Epithelial cell of esophagus (primary cell): Measurements from ENCODE around the gene MYRIP.
"Not testable (repeated sequence)": the region's sequence is repeated elsewhere in the genome, so short reads cannot be mapped to it uniquely, and the experiment has no call there.

Experiments used
- DNase-seq: peaks from one replicate; pipeline ENCODE4 v3.0.0; 2010; ENCODE audit warnings: low read depth
- H3K4me3 ChIP-seq: 2 replicates; pipeline ENCODE4 v1.5.1; 2011; ENCODE audit warnings: mild to moderate bottlenecking, low read length, control low read depth
- CTCF ChIP-seq: IDR thresholded peaks from 2 replicates; pipeline ENCODE4 v1.5.1; 2011; ENCODE audit warnings: low read depth, mild to moderate bottlenecking, low read length, control low read depth, inconsistent platforms; ENCODE audit not compliant: insufficient read depth; ENCODE audit errors: missing control alignments

Gene MYRIP

GRCh38 chr3:39809181-39809994, at the start of gene MYRIP:
TSS of gene MYRIP (plus strand) at chr3:39809609. CDS start at chr3:39900817, 91,208 bp downstream.
- H3K4me3 ChIP-seq, result peak within 1 kb of the TSS; percentile 29
- peak; percentile 44 for DNase-seq
- no peak for TF ChIP-seq CTCF

DNA sequence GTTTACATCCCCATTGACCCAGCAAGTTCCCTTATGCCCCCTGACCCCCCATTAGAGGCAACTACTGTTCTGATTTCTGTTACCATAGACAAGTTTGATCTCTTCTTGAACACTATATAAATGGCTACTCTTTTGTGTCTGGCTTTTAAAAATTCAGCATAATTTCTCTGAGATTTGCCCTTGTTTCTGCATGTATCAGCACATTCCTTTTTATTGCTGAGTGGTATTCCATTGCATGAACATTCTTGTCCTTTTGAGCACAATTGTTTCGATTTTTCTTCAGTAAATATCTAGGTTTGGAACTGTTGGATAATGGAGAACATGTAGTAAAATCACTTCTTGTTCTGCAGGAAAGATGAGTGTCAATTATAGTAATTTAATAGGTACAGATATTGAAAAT, 49.1 kb upstream of the MYRIP start:
- no peak for TF ChIP-seq CTCF
- DNase-seq, result no peak
- H3K4me3 ChIP-seq, result no peak overlapping the region

DNA sequence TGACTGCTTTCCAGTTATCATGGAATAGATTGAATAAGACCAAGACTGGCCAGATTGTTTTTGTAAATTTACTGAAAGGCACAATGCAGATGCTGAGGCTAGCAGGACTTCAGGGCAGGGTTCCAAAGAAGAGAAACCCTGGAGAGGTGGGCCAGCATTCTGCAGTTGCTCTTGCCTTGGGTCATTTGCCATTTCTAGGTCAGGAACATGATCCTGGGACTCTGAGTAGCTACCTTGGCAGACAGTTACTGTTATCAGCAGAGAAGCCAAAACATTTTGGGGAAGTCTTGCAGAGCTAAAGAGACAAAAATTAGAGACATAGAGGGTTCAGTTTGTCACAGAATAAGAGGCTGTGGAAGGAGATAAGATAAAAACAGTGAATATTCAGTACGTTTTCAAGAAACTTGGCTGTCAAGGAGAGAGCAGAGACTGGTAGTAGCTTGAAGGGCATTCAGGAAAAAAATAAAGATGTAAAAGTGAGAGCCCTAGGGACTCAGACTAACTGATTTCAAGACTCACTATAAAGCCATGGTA, 46.8 kb upstream of the MYRIP start:
- no peak for TF ChIP-seq CTCF
- no peak overlapping the region for H3K4me3 ChIP-seq
- DNase-seq, result no peak

DNA sequence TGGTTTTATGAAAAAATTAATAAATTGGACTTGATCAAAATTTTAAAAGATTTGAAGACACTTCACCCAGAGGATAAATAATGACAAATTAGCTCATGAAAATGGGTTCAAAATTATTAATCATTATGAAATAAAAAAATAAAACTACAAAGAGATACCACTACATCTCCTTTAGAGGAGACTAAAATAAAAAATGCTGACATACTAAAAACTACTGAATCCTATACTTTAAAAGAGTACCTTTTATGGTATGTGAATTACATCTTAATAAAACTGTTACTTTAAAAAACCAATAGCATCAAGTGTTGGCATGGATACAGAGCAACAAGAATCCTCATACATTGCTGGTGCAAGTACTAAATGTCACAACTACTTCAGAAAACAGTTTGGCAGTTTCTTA, 46.0 kb upstream of the MYRIP start:
- no peak overlapping the region for H3K4me3 ChIP-seq
- no peak for TF ChIP-seq CTCF
- DNase-seq, result no peak

DNA sequence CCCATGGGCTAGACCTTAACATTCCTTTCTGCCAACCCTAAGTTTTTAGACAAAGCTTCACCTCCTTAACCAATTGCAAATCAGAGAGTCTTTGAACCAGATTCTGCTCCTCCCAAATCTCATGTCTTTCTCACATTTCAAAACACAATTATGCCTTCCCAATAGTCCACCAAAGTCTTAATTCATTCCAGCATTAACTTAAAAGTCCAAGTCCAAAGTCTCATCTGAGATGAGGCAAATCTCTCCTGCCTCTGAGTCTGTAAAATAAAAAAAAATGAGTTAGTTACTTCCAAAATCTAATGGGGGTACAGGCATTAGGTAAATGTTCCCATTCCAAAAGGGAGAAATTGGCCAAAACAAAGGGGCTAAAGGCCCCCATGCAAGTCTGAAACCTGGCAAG, 43.8 kb upstream of the MYRIP start:
- H3K4me3 ChIP-seq, result no peak overlapping the region
- DNase-seq, result no peak
- TF ChIP-seq CTCF, result no peak

- no peak overlapping the region for H3K4me3 ChIP-seq
- DNase-seq, result no peak
- no peak for TF ChIP-seq CTCF
Observed at GRCh38 chr3:39766433-39766832, 43.0 kb upstream of the MYRIP start.

- DNase-seq, H3K4me3 ChIP-seq: not testable (repeated sequence)
Observed at GRCh38 chr3:39766909-39767308, 42.5 kb upstream of the MYRIP start.

GRCh38 chr3:39778168-39778567, 31.2 kb upstream of the MYRIP start:
- not testable (repeated sequence) for H3K4me3 ChIP-seq, DNase-seq
